GM18511 (cell line): ENCODE data around the gene NIPA2.
"Not testable (repeated sequence)": the region's sequence is repeated elsewhere in the genome, so short reads cannot be mapped to it uniquely, and the experiment has no call there.

Experiments used
- ATAC-seq: cut with Tn5 transposase; IDR thresholded peaks from one replicate; pipeline ENCODE4 v1.9.1; 2021; ENCODE audit warnings: mild to moderate bottlenecking, moderate library complexity; ENCODE audit not compliant: unreplicated experiment

Gene NIPA2

DNA sequence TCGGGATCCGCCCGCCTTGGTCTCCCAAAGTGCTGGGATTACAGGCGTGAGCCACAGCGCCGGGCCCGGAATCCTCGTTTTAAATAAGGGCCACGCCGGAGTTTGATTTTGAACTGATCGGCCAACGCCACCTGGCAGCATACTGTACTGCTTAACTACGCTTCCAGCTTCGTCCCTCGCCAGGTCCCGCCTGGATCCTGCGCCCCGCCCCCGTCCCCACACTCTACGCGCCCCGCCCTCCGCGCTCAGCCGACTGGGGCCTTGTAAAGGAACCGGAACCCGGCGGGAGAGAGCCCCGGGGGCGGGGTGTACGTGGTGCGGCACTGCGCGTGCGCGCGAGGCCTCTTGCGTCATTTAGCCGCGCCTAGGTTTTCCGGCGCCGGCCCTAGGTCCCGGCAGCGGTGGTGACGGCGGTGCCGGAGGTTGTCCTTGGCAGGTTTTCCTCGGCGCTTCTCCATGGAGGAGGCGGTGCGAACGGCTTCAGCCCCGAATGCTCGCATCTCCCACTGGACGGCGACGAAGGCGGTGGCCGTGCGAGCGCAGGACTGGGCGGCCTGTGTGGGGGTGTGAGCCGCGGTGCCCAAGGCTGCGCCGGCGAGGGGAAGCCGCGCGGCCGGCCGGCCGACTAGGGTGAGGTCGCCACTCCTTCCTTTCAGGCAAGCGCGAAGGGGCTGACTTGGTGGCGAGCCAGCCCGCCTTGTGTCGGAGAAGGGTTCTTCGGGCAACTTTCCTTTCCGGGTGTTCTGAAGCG lies at the start of gene NIPA2:
TSS of gene NIPA2 (plus strand) at position 375 of the 751 bp plus-strand sequence. CDS start 13,066 bp downstream, outside the sequence.
- peak; percentile 76 for ATAC-seq

DNA sequence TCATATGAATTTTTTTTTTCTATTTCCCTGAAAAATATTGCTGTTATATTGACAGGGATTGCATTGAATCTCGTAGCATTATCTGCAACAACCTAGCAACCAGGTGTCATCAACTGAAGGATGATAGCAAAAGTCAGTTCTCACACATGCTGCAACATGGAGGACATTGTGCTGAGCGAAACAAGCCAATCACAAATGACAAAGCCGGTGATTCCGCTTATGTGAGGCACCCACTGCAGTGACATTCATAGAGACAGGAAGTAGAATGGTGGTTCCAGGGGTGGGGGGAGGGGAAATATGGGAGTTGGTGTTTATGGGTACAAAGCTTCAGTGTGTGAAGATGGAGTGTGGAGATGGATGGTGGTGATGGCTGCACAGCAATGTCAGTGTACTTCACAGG lies 44.4 kb upstream of the NIPA2 start:
- ATAC-seq: no peak

DNA sequence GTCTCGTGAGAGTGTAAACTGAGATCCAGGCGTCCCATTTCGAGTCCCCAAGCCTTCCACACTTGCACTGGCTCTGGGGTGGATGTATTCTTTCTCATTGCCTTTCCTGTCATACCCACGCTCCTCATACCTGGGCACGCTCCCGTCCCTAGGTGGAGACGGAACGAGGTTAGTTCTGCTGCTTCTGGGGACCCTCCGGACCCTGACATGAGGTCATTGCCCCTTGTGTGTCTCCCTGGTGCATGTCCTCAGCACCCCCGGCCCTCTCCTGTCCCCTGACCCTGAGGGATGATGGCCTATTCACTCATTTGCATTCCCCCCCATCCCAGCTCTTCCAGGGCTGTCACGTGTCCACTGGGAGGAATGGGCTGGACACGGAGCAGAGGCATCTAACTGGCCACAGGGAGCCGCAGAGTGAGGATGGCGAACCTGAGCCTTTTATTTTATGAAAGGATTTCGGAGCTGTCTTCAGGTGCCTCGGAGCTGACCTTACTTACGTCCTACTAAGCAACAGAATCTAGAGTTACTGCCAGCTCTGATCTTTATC lies 43.8 kb upstream of the NIPA2 start:
- ATAC-seq: no peak

DNA sequence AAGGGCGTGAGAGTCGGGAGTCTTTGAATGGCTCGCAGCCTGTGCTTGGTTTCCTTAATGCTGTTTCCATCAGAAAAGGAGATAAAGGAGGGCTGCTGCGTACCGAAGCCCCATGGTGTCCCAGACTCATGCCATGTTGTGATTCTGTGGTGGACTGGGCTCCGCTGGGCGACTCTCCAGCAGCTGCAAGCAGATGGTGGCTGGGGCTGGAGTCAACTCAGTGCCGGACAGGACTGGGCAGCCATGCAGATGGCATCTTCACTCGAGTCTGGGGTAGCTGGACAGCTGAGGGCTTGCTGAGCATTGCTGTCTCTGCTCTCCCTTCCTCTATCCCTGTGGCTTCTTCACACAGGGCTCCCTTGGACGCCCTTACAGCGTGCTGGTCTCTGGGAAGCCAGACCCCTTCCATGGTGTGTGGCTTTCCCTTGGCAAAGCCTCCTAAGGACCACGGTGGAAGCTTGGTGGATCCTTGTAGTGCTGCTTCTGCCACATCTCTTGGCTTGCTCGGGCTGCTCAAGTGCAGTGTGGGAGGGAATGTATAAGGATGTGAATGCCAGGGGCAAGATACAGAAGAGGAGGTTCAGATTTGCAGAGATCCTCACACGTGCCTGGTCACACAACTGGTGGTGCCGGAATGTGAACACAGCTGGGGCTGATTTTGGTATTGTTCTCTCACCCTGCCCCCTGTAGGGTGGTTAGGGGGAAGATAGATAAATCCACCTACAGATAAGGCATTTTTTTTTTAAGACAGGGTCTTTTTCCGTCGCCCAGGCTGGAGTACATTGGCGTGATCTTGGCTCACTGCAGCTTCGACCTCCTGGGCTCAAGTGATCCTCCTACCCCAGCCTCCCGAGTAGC lies 43.0 kb upstream of the NIPA2 start:
- no peak for ATAC-seq

DNA sequence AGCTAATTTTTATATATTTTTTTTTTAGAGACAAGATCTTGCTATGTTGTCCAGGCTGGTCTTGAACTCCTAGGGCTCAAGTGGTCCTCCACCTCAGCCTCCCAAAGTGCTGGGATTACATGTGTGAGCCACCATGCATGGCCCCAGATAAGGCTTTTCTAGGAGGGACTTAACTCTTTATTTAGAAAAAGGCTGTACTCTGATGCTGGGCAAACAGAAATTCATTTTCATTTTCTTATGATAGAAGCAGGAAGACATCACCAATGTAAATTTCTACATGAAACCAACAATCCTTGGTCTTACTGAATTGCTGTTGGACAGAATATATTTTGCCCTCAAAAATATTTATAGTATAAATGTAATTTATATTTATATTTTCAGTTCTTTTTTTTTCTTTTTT lies 42.4 kb upstream of the NIPA2 start:
- no peak for ATAC-seq

DNA sequence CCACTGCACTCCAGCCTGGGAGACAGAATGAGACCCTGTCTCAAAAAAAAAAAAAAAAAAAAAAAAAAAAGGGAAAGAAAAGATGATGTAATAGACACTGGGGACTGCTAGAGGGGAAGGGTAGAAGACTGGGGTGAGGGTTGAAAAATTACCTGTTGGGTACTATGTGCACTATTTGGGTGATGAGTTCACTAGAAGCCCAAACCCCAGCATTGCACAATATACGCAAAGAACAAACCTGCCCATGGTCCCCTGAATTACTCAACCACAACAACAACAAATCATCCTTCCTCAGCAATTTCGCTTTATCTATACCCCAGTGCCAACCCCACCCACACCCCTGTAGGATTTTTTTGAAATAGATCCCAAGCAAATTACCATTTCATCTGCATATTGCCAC lies 38.6 kb upstream of the NIPA2 start:
- ATAC-seq: no peak

DNA sequence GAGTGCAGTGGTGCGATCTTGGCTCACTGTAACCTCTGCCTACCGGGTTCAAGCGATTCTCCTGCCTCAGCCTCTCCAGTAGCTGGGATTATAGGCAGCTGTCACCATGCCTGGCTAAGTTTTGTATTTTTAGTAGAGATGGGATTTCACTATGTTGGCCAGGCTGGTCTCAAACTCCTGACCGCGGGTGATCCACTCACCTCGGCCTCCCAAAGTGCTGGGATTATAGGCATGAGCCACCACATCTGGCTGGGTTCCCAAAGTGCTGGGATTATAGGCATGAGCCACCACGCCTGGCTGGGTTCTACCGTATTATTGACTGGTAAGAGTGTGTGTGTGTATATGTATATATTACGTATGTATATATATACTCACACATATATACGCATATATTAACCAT lies 35.5 kb upstream of the NIPA2 start:
- ATAC-seq: not testable (repeated sequence)

DNA sequence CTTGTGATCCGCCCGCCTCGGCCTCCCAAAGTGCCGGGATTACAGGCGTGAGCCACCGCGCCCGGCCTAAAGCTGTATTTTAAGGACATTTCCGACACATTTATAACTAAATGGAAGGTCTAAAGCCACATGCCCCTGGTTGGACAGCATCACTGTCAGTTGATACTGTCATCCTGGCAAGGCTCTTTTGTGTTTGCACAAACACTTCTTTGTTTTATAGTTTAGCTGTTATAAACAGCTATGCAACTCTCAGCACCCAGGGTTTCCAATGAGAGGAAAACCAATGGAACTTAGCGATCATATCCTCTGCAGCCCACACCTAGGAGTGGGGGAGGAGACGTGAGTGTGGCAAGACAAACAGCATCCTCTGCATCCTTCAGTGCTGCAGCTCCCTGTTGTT lies 32.3 kb upstream of the NIPA2 start:
- no peak for ATAC-seq

DNA sequence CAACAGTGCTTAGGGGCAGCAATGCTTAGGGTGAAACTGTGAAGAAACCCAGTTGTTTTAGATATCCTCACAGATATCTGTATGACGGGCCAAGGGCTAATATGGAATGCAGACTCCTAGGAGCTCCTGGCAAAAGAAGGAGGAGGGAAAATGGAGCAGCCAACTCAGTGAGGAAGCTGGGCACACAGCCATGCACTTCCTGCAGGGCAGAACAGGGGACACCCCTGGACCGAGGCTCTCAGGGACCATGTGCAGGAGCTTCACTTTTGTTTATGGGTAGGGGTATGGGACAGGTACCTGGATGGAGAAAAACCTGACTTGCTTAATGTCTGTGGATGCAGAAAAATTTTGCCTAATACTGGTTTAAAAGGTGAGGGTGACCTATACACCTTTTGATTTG lies 31.8 kb upstream of the NIPA2 start:
- ATAC-seq: no peak

DNA sequence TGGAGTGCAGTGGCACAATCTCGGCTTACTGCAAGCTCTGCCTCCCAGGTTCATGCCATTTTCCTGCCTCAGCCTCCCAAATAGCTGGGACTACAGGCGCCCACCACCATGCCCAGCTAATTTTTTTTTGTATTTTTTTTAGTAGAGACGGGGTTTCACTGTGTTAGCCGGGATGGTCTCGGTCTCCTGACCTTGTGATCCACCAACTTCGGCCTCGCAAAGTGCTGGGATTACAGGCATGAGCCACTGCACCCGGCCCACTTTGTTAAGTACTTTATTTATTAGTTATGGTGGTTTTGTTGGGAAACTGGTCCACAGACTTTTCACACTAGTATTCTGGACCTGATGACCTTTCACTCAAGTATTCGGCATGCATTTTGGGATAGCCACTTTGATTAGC lies 30.6 kb upstream of the NIPA2 start:
- ATAC-seq: not testable (repeated sequence)

DNA sequence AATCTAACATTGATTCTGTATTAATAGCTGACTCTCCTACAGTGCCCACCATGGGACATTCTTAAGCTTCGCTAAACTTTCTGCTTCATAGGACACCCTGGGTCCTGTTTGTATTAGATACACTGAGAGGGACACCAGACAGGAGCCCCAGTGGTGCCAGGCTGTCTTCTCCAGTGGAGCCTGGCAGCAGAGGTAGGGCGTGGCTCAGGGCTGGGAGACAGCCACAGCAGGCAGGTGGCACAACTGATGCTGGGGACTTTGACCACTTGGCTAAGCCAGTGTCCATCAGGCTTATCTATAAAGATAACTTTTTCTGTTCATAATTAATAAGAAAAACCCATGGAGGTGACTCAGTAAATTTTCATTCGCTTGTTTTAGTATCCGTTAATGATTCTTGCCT lies 30.2 kb upstream of the NIPA2 start:
- no peak for ATAC-seq

DNA sequence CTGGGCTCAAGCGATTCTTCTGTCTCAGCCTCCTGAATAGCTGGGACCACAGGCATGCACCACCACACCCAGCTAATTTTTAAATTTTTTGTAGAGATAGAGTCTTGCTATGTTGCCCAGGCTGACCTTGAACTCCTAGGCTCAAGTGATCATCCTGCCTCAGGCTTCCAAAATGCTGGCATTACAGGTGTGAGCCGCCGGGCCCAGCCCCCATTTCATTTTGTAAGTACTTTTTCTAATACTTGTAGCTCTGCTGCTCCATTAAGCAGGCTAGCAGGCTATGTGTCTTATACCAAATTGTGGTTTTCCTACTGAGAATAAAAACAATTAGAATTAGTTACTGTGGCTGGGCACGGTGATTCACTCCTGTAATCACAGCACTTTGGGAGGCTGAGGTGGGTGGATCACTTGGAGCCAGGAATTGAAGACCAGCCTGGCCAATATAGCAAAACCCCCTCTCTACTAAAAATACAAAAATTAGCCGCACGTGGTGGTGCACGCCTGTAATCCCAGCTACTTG lies 29.6 kb upstream of the NIPA2 start:
- no peak for ATAC-seq

DNA sequence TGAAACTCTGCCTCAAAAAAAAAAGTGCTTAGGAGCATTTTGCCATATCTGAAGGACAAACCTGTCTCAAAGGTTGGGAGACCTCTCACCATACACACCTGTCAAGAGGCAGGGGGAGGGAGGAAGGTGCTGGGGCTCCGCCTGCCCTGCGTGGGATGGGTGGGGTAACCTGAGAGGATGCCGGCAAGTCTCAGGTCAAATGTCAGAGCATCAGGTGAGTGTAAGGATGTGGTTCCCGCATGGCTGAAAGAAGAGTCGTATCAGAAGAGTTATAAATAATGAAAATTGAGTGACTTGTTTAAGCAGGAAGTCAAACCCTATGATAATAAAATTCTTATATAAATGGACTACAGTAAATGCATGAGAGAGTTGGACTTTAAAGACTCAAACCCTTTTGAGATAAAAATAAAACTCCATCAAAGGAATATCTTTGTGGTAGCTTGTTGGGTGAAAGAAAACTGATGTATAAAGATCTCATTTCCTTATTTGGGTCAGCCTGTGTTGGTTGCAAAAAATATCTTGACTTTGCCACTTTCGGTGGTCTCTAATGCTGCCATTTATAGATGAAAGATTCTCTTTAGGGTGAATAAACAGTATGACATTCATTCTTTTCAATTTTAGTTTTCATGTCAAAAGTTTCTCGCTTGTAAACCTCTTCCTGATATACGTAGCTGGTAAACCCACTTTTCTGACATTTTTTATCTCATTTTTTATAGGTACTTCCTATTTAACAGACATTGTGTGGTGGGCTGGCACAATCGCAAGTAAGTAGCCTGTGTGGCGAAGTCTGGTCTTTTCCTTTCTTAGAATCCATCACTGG lies 28.2 kb upstream of the NIPA2 start:
- ATAC-seq: peak; percentile 78

DNA sequence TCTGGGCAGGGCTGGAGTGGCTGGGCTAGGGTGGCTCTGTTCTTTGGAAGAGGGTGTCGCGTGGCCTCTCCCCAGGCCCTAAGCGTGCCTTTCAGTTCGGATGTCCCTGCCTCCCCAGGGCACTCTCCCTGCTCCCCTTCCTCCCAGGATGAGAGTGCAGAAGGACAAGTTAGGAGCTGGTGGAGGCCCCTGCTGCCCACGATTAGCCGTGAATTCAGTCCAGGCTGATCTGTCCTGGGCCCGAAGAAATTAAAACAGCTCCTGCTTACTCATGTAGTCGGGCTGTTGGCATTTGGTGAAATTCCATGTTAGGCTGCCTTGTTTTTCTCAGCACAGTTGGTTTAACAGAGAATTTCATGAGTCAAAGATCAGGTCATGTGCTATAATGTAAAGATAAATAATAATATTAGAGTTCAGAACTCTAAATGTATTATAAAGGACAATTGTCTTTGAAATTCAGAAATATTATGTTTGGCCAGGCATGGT lies 27.6 kb upstream of the NIPA2 start:
- no peak for ATAC-seq

DNA sequence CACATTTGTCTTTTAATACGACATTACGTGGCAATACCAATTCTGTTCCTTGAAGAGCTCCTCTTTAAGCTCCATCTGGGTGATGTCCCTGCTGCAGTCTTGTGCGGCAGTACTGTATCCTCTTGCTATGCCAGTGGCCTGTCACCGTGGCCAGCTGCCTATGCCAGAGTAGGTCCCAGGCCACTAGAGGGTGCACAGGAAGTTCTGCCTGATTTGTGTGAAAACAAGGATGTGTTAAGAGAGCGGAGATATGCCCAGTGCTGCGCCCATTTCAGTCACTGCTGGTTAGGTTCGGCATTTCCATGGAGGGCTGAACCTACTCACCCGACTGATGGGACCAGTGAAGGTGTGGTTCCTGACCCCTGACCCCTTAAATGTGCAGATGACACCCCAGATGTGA lies 26.8 kb upstream of the NIPA2 start:
- no peak for ATAC-seq

DNA sequence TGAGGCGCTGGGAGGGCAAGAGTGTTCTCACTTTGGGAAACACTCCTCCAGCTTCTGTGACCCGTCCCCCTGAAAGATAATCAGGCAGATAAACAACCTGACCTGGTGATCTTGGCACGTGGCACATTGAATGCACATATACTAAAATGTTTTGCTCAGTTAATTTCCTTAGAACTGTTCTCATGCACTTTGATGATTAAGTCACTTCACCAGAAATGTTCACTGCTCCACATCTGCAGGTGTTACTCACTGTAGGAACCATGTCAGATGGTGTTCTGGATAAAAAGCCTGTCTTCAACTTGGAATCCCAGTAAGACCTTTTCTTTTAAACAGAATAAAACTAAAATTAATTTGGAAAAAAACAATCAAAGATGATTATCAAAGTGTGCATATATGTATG lies 24.6 kb upstream of the NIPA2 start:
- no peak for ATAC-seq

DNA sequence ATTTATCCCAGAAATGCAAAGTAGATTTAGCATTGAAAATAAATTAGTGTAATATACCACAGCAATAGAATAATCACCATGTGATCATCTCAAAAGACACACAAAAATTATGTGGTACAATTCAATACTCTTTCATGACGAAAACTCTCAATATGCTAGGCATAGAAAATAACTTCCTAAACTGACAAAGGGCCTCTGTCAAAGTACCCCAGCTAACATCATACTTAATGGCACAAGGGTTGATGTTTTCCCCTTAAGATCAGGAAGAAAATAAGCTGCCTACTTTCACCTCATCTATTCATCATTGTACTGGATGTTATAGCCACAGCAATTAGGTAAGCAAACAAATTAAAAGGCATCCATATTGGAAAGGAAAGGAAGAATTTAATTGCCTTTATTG lies 22.7 kb upstream of the NIPA2 start:
- no peak for ATAC-seq

DNA sequence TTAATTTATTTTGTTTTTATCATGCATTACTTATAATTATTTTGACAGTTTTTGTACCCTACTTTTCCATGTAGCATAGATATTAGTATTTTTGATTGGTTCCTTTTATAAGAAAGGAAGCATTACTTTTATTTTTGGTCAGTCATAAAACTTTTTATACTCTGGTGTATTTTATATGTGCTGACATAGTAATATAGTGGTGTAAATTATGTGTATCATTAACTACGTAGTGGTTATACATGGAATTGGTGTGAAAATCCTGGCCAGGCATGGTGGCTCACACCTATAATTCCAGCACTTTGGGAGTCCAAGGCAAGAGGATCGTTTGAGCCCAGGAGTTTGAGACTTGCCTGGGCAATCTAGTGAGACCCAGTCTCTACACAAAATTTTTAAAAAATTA lies 18.8 kb upstream of the NIPA2 start:
- no peak for ATAC-seq

DNA sequence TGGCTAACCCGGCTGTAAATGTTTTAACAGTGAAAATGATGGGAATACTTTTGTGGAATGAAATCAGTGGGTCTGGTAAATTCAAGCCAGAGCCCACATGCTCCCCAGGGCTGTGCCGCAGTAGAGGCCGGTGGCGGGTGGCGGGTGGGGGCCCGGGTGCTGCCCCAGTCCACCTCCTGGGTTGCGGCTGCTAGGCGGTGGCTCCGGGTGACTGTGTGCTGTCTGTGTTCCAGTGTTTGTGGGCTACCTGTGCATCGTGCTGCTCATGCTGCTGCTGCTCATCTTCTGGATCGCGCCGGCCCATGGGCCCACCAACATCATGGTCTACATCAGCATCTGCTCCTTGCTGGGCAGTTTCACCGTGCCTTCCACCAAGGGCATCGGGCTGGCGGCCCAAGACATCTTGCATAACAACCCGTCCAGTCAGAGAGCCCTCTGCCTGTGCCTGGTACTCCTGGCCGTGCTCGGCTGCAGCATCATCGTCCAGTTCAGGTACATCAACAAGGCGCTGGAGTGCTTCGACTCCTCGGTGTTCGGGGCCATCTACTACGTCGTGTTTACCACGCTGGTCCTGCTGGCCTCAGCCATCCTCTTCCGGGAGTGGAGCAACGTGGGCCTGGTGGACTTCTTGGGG lies 14.9 kb upstream of the NIPA2 start:
- ATAC-seq: no peak

DNA sequence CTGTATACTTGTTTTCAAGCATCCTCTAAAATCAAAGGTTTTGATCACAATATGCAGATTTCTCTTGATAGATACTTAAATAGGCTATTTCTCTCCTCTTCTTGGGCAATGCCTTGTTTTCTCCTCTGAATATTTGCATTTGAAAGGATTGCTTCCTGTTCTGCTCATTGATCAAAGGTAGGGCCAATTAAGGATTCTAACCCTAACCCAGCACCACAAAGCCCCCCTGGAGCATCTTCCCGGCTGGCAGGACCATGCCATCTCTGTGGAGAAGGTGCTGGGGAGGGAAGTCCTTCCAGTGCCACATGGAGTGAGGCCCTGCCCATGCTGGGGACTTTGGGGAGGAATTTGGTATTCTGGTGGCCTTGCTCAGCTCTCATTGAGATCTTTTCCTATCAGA lies 11.3 kb upstream of the NIPA2 start:
- ATAC-seq: no peak
